Measurements from ENCODE around the gene THADA. TPM values are rescaled to one million over a fixed set of nuclear protein-coding genes. Genes with fewer than 3 reads are reported as not detected.
A peak's percentile ranks its signal among the peaks of the same experiment; 100 is the strongest.

The THADA gene
- total RNA-seq, 1 experiment from 2014 or later = 20.1 TPM

DNA sequence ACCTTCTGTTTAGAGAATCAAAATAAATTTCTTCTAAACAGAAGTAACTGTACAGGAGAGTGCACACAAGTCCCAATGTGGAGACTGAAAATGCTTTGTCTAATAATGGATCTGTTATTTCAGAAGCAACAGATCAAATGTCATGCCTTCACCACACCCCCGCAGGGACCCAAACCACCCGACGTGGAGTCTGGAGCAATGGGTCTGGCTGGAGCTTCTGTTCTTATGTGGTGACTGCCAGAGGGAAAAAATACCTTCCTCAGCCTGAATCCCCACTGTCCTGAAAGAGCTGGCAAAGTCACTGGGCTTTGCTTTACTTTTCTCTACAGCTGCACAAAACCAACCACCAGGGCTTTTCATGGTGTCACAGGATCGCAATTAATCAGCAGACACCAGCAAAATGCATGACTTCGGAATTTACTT lies 250.4 kb downstream of the THADA start:
- no peak overlapping the region for H3K4me3 Mint-ChIP-seq
- H3K36me3 Mint-ChIP-seq (ENCODE audit: insufficient read depth in 1 of 3, low read depth in 3 of 3) = peaks cover 0 to 7% (median 2%) of the 10 kb centered on the region in 3 experiments; a peak in 2 of 7 replicates
- no CpG with 5 or more reads among the region's 5 CpGs for WGBS (ENCODE audit: extremely low coverage, insufficient read length, low lambda C conversion rate)

More for the DNA sequence above, 250.4 kb downstream of the THADA start:
- no peak overlapping the region for H4K5ac ChIP-seq (ENCODE audit: insufficient read length, low read depth, low read length)
- no peak overlapping the region for H4K8ac ChIP-seq (replicated peaks; ENCODE audit: insufficient read length, low read depth, low read length)
- H2BK5ac ChIP-seq (ENCODE audit: insufficient read length, low read length) = no peak overlapping the region
- no peak overlapping the region for H3K14ac ChIP-seq (ENCODE audit: insufficient read depth, low read length)
- no peak overlapping the region for H3K23ac ChIP-seq (ENCODE audit: insufficient read length, low read depth, low read length)
- TF ChIP-seq, protein P1, sequence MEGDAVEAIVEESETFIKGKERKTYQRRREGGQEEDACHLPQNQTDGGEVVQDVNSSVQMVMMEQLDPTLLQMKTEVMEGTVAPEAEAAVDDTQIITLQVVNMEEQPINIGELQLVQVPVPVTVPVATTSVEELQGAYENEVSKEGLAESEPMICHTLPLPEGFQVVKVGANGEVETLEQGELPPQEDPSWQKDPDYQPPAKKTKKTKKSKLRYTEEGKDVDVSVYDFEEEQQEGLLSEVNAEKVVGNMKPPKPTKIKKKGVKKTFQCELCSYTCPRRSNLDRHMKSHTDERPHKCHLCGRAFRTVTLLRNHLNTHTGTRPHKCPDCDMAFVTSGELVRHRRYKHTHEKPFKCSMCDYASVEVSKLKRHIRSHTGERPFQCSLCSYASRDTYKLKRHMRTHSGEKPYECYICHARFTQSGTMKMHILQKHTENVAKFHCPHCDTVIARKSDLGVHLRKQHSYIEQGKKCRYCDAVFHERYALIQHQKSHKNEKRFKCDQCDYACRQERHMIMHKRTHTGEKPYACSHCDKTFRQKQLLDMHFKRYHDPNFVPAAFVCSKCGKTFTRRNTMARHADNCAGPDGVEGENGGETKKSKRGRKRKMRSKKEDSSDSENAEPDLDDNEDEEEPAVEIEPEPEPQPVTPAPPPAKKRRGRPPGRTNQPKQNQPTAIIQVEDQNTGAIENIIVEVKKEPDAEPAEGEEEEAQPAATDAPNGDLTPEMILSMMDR (conservative IDR thresholded peaks at IDR 0.05) = 0 out of 3 replicates have a peak, but pooled peaks have one; percentile 23
- H2AK5ac ChIP-seq (ENCODE audit: insufficient read length, low read length) = no peak overlapping the region
- no peak overlapping the region for H3K18ac ChIP-seq (ENCODE audit: insufficient read length, low read depth, low read length)
- Mint-ChIP-seq H3K27me3 (ENCODE audit: low read depth) (no peaks in the 10 kb centered on the region), H3K27ac (peak overlapping the region in 2 of 3 experiments; percentile 64 to 76; a peak in 4 of 7 replicates), H3K4me1 (peaks cover 36 to 46% of the 10 kb centered on the region in 2 experiments), H3K9me3 (no peaks in the 10 kb centered on the region)
- no peak overlapping the region for H2AFZ ChIP-seq (ENCODE audit: low read length)
- no peaks in the 10 kb centered on the region for H3K23me2 ChIP-seq (ENCODE audit: insufficient read length, low read depth, low read length, poor library complexity, severe bottlenecking)
- no peak overlapping the region for H3K27ac ChIP-seq (ENCODE audit: insufficient read length, low read depth, low read length)
- H3K27me3 ChIP-seq (ENCODE audit: insufficient read depth, low read length) = no peaks in the 10 kb centered on the region
- H2BK20ac ChIP-seq (ENCODE audit: low read depth, low read length, poor library complexity, severe bottlenecking) = no peak overlapping the region
- H2BK15ac ChIP-seq (ENCODE audit: low read depth, low read length) = no peak overlapping the region
- no peaks in the 10 kb centered on the region for H3K79me2 ChIP-seq (ENCODE audit: insufficient read depth, low read length)
- no peak overlapping the region for H3K9ac ChIP-seq (ENCODE audit: extremely low read depth, insufficient read length, low read length)
- H3T11ph ChIP-seq (ENCODE audit: low read length) = no peak overlapping the region
- no peaks in the 10 kb centered on the region for H4K20me1 ChIP-seq (ENCODE audit: control insufficient read depth, insufficient read depth, insufficient read length)
- no peak overlapping the region for H3K4ac ChIP-seq (ENCODE audit: low read depth, low read length)
- H3K9me3 ChIP-seq (ENCODE audit: control insufficient read depth, low read depth, low read length) = no peaks in the 10 kb centered on the region
- no peaks in the 10 kb centered on the region for H3K79me1 ChIP-seq (ENCODE audit: insufficient read depth, low read depth, low read length, poor library complexity, severe bottlenecking)
- no peak for DNase-seq
- peak overlapping the region; percentile 8 for H3K4me2 ChIP-seq (ENCODE audit: insufficient read depth, insufficient read length, low read length)
- H2BK12ac ChIP-seq (ENCODE audit: insufficient read length, low read depth, low read length) = no peak overlapping the region
- H4K91ac ChIP-seq (ENCODE audit: insufficient read length, low read depth, low read length) = no peak overlapping the region
- H3K56ac ChIP-seq (ENCODE audit: insufficient read length, low read depth, low read length) = no peak overlapping the region
- no peak overlapping the region for H2BK120ac ChIP-seq (ENCODE audit: low read depth, low read length, poor library complexity, severe bottlenecking)
- peaks cover 13% of the 10 kb centered on the region; the same call in 1 of the 2 replicates for H3K4me1 ChIP-seq (ENCODE audit: insufficient read depth, low read length)

Data from H9 (cell line).